Lower leg skin (tissue), 3 donors: Measurements from ENCODE around the gene PKD1L1.

Experiments used
- CTCF ChIP-seq, 3 donors: fragments of 450-650 bp; IDR thresholded peaks; one replicate each; pipeline ENCODE4 v1.5.1; 2016; ENCODE audit warnings: antibody characterized with exemption in 3 of 3, mild to moderate bottlenecking in 3 of 3, moderate library complexity in 2 of 3
- POLR2A ChIP-seq, 2 donors: fragments of 450-650 bp; IDR thresholded peaks; one replicate each; pipeline ENCODE4 v1.6.1; 2016 to 2017; ENCODE audit warnings: antibody characterized with exemption in 2 of 2, mild to moderate bottlenecking in 1 of 2, moderate library complexity in 1 of 2

- TF ChIP-seq CTCF (IDR thresholded peaks at IDR 0.05) (no peak), POLR2A (IDR thresholded peaks at IDR 0.05) (no peak)
These were observed 116.1 kb downstream of the PKD1L1 start for GRCh38 chr7:47832105-47832715.
